ENCODE data around the gene MCF2. TPM values are rescaled to one million over a fixed set of nuclear protein-coding genes. Genes with fewer than 3 reads are reported as not detected.

Gene MCF2
- total and polyA plus RNA-seq, 2 donors (not counting 1 experiment from before 2014, with no cell fraction given), result under 0.01 to 0.05 TPM

- Histone ChIP-seq H2AFZ (ENCODE audit: low read length) (no peak overlapping the region), H3K9ac (ENCODE audit: insufficient read depth, low read length) (no peak overlapping the region), H3K36me3 (ENCODE audit: control insufficient read depth, insufficient read depth, low read length) (no peaks in the 10 kb centered on the region), H3K4me2 (ENCODE audit: extremely low read depth, insufficient read depth, low read length) (no peak overlapping the region), H3K27me3 (ENCODE audit: control insufficient read depth, insufficient read depth, low read length) (no peaks in the 10 kb centered on the region), H3K4me3 (replicated peaks in 1 of 4; ENCODE audit: control extremely low read depth in 1 of 4, insufficient read depth in 1 of 4, low read depth in 3 of 4, low read length in 4 of 4) (no peak overlapping the region), H3K79me2 (ENCODE audit: control insufficient read depth, insufficient read depth, low read length) (no peaks in the 10 kb centered on the region), H3K4me1 (ENCODE audit: control insufficient read depth, extremely low read depth, insufficient read depth, low read length) (no peaks in the 10 kb centered on the region), H3K9me3 (ENCODE audit: control insufficient read depth, insufficient read depth, low read depth, low read length) (no peaks in the 10 kb centered on the region), H3K27ac (ENCODE audit: insufficient read depth, low read length) (no peak overlapping the region), H4K20me1 (ENCODE audit: control insufficient read depth, extremely low read depth, insufficient read depth, low read length) (no peaks in the 10 kb centered on the region)
- no peak for DNase-seq (ENCODE audit: low read depth in 2 of 2)
- no peak for TF ChIP-seq EZH2 (IDR thresholded peaks at IDR 0.05; ENCODE audit: low read length, missing control alignments)
Observed at GRCh38 chrX:139734996-139735395, 27.0 kb upstream of the MCF2 start.

- H3K4me2 ChIP-seq (ENCODE audit: extremely low read depth, insufficient read depth, low read length), result no peak overlapping the region
- no peaks in the 10 kb centered on the region for H3K27me3 ChIP-seq (ENCODE audit: control insufficient read depth, insufficient read depth, low read length)
- H2AFZ ChIP-seq (ENCODE audit: low read length), result no peak overlapping the region
- TF ChIP-seq CTCF (conservative IDR thresholded peaks at IDR 0.05 in 1 of 2, IDR thresholded peaks at IDR 0.05 in 1 of 2; ENCODE audit: low read depth in 1 of 2, low read length in 2 of 2), result no peak
- no peak for TF ChIP-seq EZH2 (IDR thresholded peaks at IDR 0.05; ENCODE audit: low read length, missing control alignments)
- H3K9me3 ChIP-seq (ENCODE audit: control insufficient read depth, insufficient read depth, low read depth, low read length), result no peaks in the 10 kb centered on the region
- DNase-seq (ENCODE audit: low read depth in 2 of 2), result no peak
- no peak overlapping the region for H3K4me3 ChIP-seq (replicated peaks in 1 of 4; ENCODE audit: control extremely low read depth in 1 of 4, insufficient read depth in 1 of 4, low read depth in 3 of 4, low read length in 4 of 4)
- H3K79me2 ChIP-seq (ENCODE audit: control insufficient read depth, insufficient read depth, low read length), result no peaks in the 10 kb centered on the region
- H3K9ac ChIP-seq (ENCODE audit: insufficient read depth, low read length), result no peak overlapping the region
- no peaks in the 10 kb centered on the region for H3K36me3 ChIP-seq (ENCODE audit: control insufficient read depth, insufficient read depth, low read length)
- no peak overlapping the region for H3K27ac ChIP-seq (ENCODE audit: insufficient read depth, low read length)
- no peaks in the 10 kb centered on the region for H3K4me1 ChIP-seq (ENCODE audit: control insufficient read depth, extremely low read depth, insufficient read depth, low read length)
- no peaks in the 10 kb centered on the region for H4K20me1 ChIP-seq (ENCODE audit: control insufficient read depth, extremely low read depth, insufficient read depth, low read length)
Observed at GRCh38 chrX:139725720-139726119, 17.8 kb upstream of the MCF2 start.

GRCh38 chrX:139724626-139725025, 16.7 kb upstream of the MCF2 start:
- Histone ChIP-seq H3K36me3 (ENCODE audit: control insufficient read depth, insufficient read depth, low read length) (no peaks in the 10 kb centered on the region), H3K4me2 (ENCODE audit: extremely low read depth, insufficient read depth, low read length) (no peak overlapping the region), H3K27ac (ENCODE audit: insufficient read depth, low read length) (no peak overlapping the region), H3K79me2 (ENCODE audit: control insufficient read depth, insufficient read depth, low read length) (no peaks in the 10 kb centered on the region), H2AFZ (ENCODE audit: low read length) (no peak overlapping the region), H4K20me1 (ENCODE audit: control insufficient read depth, extremely low read depth, insufficient read depth, low read length) (no peaks in the 10 kb centered on the region), H3K9ac (ENCODE audit: insufficient read depth, low read length) (no peak overlapping the region), H3K4me1 (ENCODE audit: control insufficient read depth, extremely low read depth, insufficient read depth, low read length) (no peaks in the 10 kb centered on the region), H3K4me3 (replicated peaks in 1 of 4; ENCODE audit: control extremely low read depth in 1 of 4, insufficient read depth in 1 of 4, low read depth in 3 of 4, low read length in 4 of 4) (no peak overlapping the region), H3K9me3 (ENCODE audit: control insufficient read depth, insufficient read depth, low read depth, low read length) (no peaks in the 10 kb centered on the region), H3K27me3 (ENCODE audit: control insufficient read depth, insufficient read depth, low read length) (no peaks in the 10 kb centered on the region)
- TF ChIP-seq CTCF (conservative IDR thresholded peaks at IDR 0.05 in 1 of 2, IDR thresholded peaks at IDR 0.05 in 1 of 2; ENCODE audit: low read depth in 1 of 2, low read length in 2 of 2) (no peak), EZH2 (IDR thresholded peaks at IDR 0.05; ENCODE audit: low read length, missing control alignments) (no peak)
- peak in 1 of 2 donors; percentile 54 for DNase-seq (ENCODE audit: low read depth in 2 of 2)
